Measurements from ENCODE around the gene COL5A1. TPM values are rescaled to one million over a fixed set of nuclear protein-coding genes. Genes with fewer than 3 reads are reported as not detected.

COL5A1 gene
- total and polyA plus RNA-seq, 4 donors: 12.2 to 169 (median 65.4) TPM

GRCh38 chr9:134781591-134782302, 140.1 kb downstream of the COL5A1 start:
- WGBS, 2 donors: 83 to 88% methylated on average over 28 of the region's 28 CpGs
- DNase-seq: no peak
- no peak for ATAC-seq (ENCODE audit: insufficient read depth, low FRiP score)

GRCh38 chr9:134782921-134783698, 141.5 kb downstream of the COL5A1 start:
- 69% methylated on average over 33 of the region's 33 CpGs for WGBS, 2 donors

More at GRCh38 chr9:134781591-134782302, 140.1 kb downstream of the COL5A1 start:
- H3K9me3 ChIP-seq (ENCODE audit: control insufficient read depth in 4 of 4, insufficient read depth in 3 of 4, low read length in 3 of 4): no peaks in the 10 kb centered on the region
- TF ChIP-seq CTCF (IDR thresholded peaks at IDR 0.05; ENCODE audit: control extremely low read depth, extremely low read depth): no peak
- H3K36me3 ChIP-seq (ENCODE audit: control insufficient read depth in 4 of 4, insufficient read depth in 4 of 4, low read length in 4 of 4): peaks cover 0 to 15% (median 6%) of the 10 kb centered on the region in 4 donors
- no peaks in the 10 kb centered on the region for H3K27me3 ChIP-seq (ENCODE audit: control insufficient read depth in 3 of 3, insufficient read depth in 3 of 3, low read length in 2 of 3)
- H3K4me1 ChIP-seq (ENCODE audit: control insufficient read depth in 5 of 5, insufficient read depth in 5 of 5, low read length in 5 of 5): peaks cover 0 to 15% (median 4%) of the 10 kb centered on the region in 5 donors
- H3K27ac ChIP-seq (ENCODE audit: low read depth in 1 of 2, low read length in 1 of 2): no peak overlapping the region
- H3K9ac ChIP-seq (ENCODE audit: insufficient read depth in 1 of 2, low read length in 2 of 2): no peak overlapping the region
- no peak overlapping the region for H3K4me3 ChIP-seq

GRCh38 chr9:134783699-134784039, 142.1 kb downstream of the COL5A1 start:
- WGBS, 2 donors: 72 to 81% methylated on average over 12 of the region's 12 CpGs
- Histone ChIP-seq H3K4me1 (ENCODE audit: control insufficient read depth in 5 of 5, insufficient read depth in 5 of 5, low read length in 5 of 5) (peaks cover 0 to 11% (median 4%) of the 10 kb centered on the region in 5 donors), H3K4me3 (no peak overlapping the region)

More at GRCh38 chr9:134782921-134783698, 141.5 kb downstream of the COL5A1 start:
- TF ChIP-seq CTCF (IDR thresholded peaks at IDR 0.05; ENCODE audit: control extremely low read depth, extremely low read depth): no peak
- DNase-seq (no peak), ATAC-seq (ENCODE audit: insufficient read depth, low FRiP score) (no peak)
- no peaks in the 10 kb centered on the region for H3K9me3 ChIP-seq (ENCODE audit: control insufficient read depth in 4 of 4, insufficient read depth in 3 of 4, low read length in 3 of 4)
- H3K36me3 ChIP-seq (ENCODE audit: control insufficient read depth in 4 of 4, insufficient read depth in 4 of 4, low read length in 4 of 4): peaks cover 0 to 17% (median 7%) of the 10 kb centered on the region in 4 donors
- H3K9ac ChIP-seq (ENCODE audit: insufficient read depth in 1 of 2, low read length in 2 of 2): no peak overlapping the region
- peak overlapping the region in 1 of 2 donors; percentile 3 for H3K27ac ChIP-seq (ENCODE audit: low read depth in 1 of 2, low read length in 1 of 2)
- no peaks in the 10 kb centered on the region for H3K27me3 ChIP-seq (ENCODE audit: control insufficient read depth in 3 of 3, insufficient read depth in 3 of 3, low read length in 2 of 3)
- H3K4me3 ChIP-seq: no peak overlapping the region
- H3K4me1 ChIP-seq (ENCODE audit: control insufficient read depth in 5 of 5, insufficient read depth in 5 of 5, low read length in 5 of 5): peaks cover 0 to 11% (median 4%) of the 10 kb centered on the region in 5 donors

More at GRCh38 chr9:134783699-134784039, 142.1 kb downstream of the COL5A1 start:
- H3K36me3 ChIP-seq (ENCODE audit: control insufficient read depth in 4 of 4, insufficient read depth in 4 of 4, low read length in 4 of 4): peaks cover 0 to 19% (median 8%) of the 10 kb centered on the region in 4 donors
- H3K27ac ChIP-seq (ENCODE audit: low read depth in 1 of 2, low read length in 1 of 2): peak overlapping the region in 1 of 2 donors; percentile 3
- DNase-seq (peak in 1 of 3 donors; percentile 61), ATAC-seq (ENCODE audit: insufficient read depth, low FRiP score) (no peak)
- H3K27me3 ChIP-seq (ENCODE audit: control insufficient read depth in 3 of 3, insufficient read depth in 3 of 3, low read length in 2 of 3): no peaks in the 10 kb centered on the region
- H3K9me3 ChIP-seq (ENCODE audit: control insufficient read depth in 4 of 4, insufficient read depth in 3 of 4, low read length in 3 of 4): no peaks in the 10 kb centered on the region
- TF ChIP-seq CTCF (IDR thresholded peaks at IDR 0.05; ENCODE audit: control extremely low read depth, extremely low read depth): no peak
- H3K9ac ChIP-seq (ENCODE audit: insufficient read depth in 1 of 2, low read length in 2 of 2): no peak overlapping the region

Measured in lung (tissue), 12 donors.